GM19463 (cell line): ENCODE measurements around the gene CSH1.
"Not testable (repeated sequence)": the region's sequence is repeated elsewhere in the genome, so short reads cannot be mapped to it uniquely, and the experiment has no call there.

Source experiments
- ATAC-seq: cut with Tn5 transposase; IDR thresholded peaks from one replicate; pipeline ENCODE4 v1.9.1; 2021; ENCODE audit warnings: mild to moderate bottlenecking, moderate library complexity; ENCODE audit not compliant: unreplicated experiment

The CSH1 gene

GRCh38 chr17:63928966-63929695, 32.8 kb upstream of the CSH1 start:
- ATAC-seq = no peak

GRCh38 chr17:63928172-63928666, 31.8 kb upstream of the CSH1 start:
- ATAC-seq = no peak

GRCh38 chr17:63927464-63928171, 31.2 kb upstream of the CSH1 start:
- ATAC-seq = no peak

- ATAC-seq = no peak
Measured at GRCh38 chr17:63926164-63926563, 29.8 kb upstream of the CSH1 start.

GRCh38 chr17:63925615-63926014, 29.2 kb upstream of the CSH1 start:
- ATAC-seq = no peak

- peak; percentile 40 for ATAC-seq
Measured at GRCh38 chr17:63922402-63922801, 26.0 kb upstream of the CSH1 start.

- not testable (repeated sequence) for ATAC-seq
Measured at GRCh38 chr17:63920779-63921178, 24.4 kb upstream of the CSH1 start.

GRCh38 chr17:63920050-63920449, 23.7 kb upstream of the CSH1 start:
- ATAC-seq = not testable (repeated sequence)

GRCh38 chr17:63919311-63919723, 22.9 kb upstream of the CSH1 start:
- ATAC-seq = no peak

GRCh38 chr17:63918789-63919305, 22.5 kb upstream of the CSH1 start, which contains the start of gene GH1:
Gene GH1, minus strand, starts transcription at chr17:63918839. Its CDS starts 63 bp downstream, at chr17:63918776.
- not testable (repeated sequence) for ATAC-seq

GRCh38 chr17:63918305-63918704, 21.9 kb upstream of the CSH1 start:
- ATAC-seq = no peak

- no peak for ATAC-seq
Measured at GRCh38 chr17:63917646-63918045, 21.3 kb upstream of the CSH1 start.

- not testable (repeated sequence) for ATAC-seq
Measured at GRCh38 chr17:63917206-63917605, 20.8 kb upstream of the CSH1 start.

- ATAC-seq = no peak
Measured at GRCh38 chr17:63916566-63917185, 20.3 kb upstream of the CSH1 start.

- ATAC-seq = not testable (repeated sequence)
Measured at GRCh38 chr17:63915753-63916152, 19.4 kb upstream of the CSH1 start.

GRCh38 chr17:63914471-63914870, 18.1 kb upstream of the CSH1 start:
- no peak for ATAC-seq

GRCh38 chr17:63911657-63912100, 15.3 kb upstream of the CSH1 start:
- ATAC-seq = no peak

- ATAC-seq = no peak
Measured at GRCh38 chr17:63911041-63911635, 14.8 kb upstream of the CSH1 start, which contains the start of gene CSHL1. Gene CSHL1, minus strand, starts transcription at chr17:63911258. Its CDS starts 62 bp downstream, at chr17:63911196.

GRCh38 chr17:63910096-63910495, 13.7 kb upstream of the CSH1 start:
- ATAC-seq = no peak

GRCh38 chr17:63909586-63909985, 13.2 kb upstream of the CSH1 start:
- not testable (repeated sequence) for ATAC-seq
